Mesendoderm (in vitro differentiated cells): ENCODE results near the gene ASB2.

Experiments
- DNase-seq: peaks from one replicate; pipeline ENCODE4 v3.0.0; 2013
- H2AK5ac ChIP-seq: 2 replicates; pipeline ENCODE4 v1.6.1; 2013; ENCODE audit warnings: low read length, inconsistent platforms
- H2BK120ac ChIP-seq: 2 replicates; pipeline ENCODE4 v1.6.1; 2013; ENCODE audit warnings: low read depth, mild to moderate bottlenecking, low read length, moderate library complexity, mixed read lengths
- H2BK15ac ChIP-seq: replicated peaks from 2 replicates; pipeline ENCODE4 v1.6.1; 2013; ENCODE audit warnings: low read depth, mild to moderate bottlenecking, moderate library complexity
- H2BK5ac ChIP-seq: 2 replicates; pipeline ENCODE4 v1.6.1; 2013; ENCODE audit warnings: low read length, inconsistent platforms
- H3K18ac ChIP-seq: 2 replicates; pipeline ENCODE4 v1.6.1; 2013; ENCODE audit warnings: mild to moderate bottlenecking, low read length, mixed read lengths
- H3K23ac ChIP-seq: one replicate; pipeline ENCODE4 v1.6.1; 2013; ENCODE audit warnings: low read length
- H3K27ac ChIP-seq: 2 replicates; pipeline ENCODE4 v1.5.1; 2013; ENCODE audit warnings: low read depth, mild to moderate bottlenecking, inconsistent platforms, low read length, moderate library complexity
- H3K27me3 ChIP-seq: 2 replicates; pipeline ENCODE4 v1.6.1; 2013; ENCODE audit warnings: low read length, control low read depth, mild to moderate bottlenecking, inconsistent platforms; ENCODE audit not compliant: insufficient read depth, poor library complexity
- H3K36me3 ChIP-seq: 2 replicates; pipeline ENCODE4 v1.6.1; 2013; ENCODE audit warnings: low read length, inconsistent platforms; ENCODE audit not compliant: control insufficient read depth, insufficient read depth
- H3K4ac ChIP-seq: one replicate; pipeline ENCODE4 v1.6.1; 2013; ENCODE audit warnings: low read depth, mild to moderate bottlenecking, low read length, moderate library complexity
- H3K4me1 ChIP-seq: 2 replicates; pipeline ENCODE4 v1.6.1; 2013; ENCODE audit warnings: low read depth, low read length, inconsistent platforms; ENCODE audit not compliant: control insufficient read depth
- H3K4me2 ChIP-seq: 2 replicates; pipeline ENCODE4 v1.6.1; 2013; ENCODE audit warnings: low read length
- H3K4me3 ChIP-seq: 2 replicates; pipeline ENCODE4 v1.5.1; 2013; ENCODE audit warnings: mild to moderate bottlenecking, low read length
- H3K56ac ChIP-seq: one replicate; pipeline ENCODE4 v1.6.1; 2013; ENCODE audit warnings: low read length
- H3K79me1 ChIP-seq: 2 replicates; pipeline ENCODE4 v1.6.1; 2013; ENCODE audit warnings: low read length, inconsistent platforms
- H3K79me2 ChIP-seq: 2 replicates; pipeline ENCODE4 v1.6.1; 2013; ENCODE audit warnings: mild to moderate bottlenecking, low read length; ENCODE audit not compliant: control insufficient read depth, insufficient read depth
- H3K9ac ChIP-seq: 2 replicates; pipeline ENCODE4 v1.6.1; 2013; ENCODE audit warnings: low read length, inconsistent platforms
- H4K5ac ChIP-seq: one replicate; pipeline ENCODE4 v1.6.1; 2013; ENCODE audit warnings: low read length
- H4K8ac ChIP-seq: one replicate; pipeline ENCODE4 v1.6.1; 2013; ENCODE audit warnings: low read depth, mild to moderate bottlenecking, control low read depth, low read length, moderate library complexity
- WGBS: extraction: QIAGEN DNeasy Blood & Tissue Kit; methylation state at CpG from one replicate; pipeline ENCODE4 v1.1.7; 2013; ENCODE audit warnings: low lambda C conversion rate, missing lambda C conversion rate; ENCODE audit not compliant: insufficient coverage; ENCODE audit errors: extremely low coverage; 5-methylcytosine and 5-hydroxymethylcytosine counted together

Gene ASB2

GRCh38 chr14:93980456-93981201, 4.3 kb upstream of the ASB2 start:
- Histone ChIP-seq H3K4me2 (no peak overlapping the region), H3K27ac (no peak overlapping the region), H3K23ac (no peak overlapping the region), H2AK5ac (no peak overlapping the region), H4K5ac (no peak overlapping the region), H3K27me3 (no peaks in the 10 kb centered on the region), H2BK120ac (no peak overlapping the region), H3K4me1 (no peaks in the 10 kb centered on the region), H3K79me1 (no peaks in the 10 kb centered on the region), H3K4ac (no peak overlapping the region), H3K18ac (no peak overlapping the region), H4K8ac (no peak overlapping the region), H3K56ac (no peak overlapping the region), H2BK15ac (no peak overlapping the region), H3K9ac (no peak overlapping the region), H2BK5ac (no peak overlapping the region), H3K79me2 (no peaks in the 10 kb centered on the region), H3K36me3 (no peaks in the 10 kb centered on the region), H3K4me3 (no peak overlapping the region)
- WGBS, result no CpG with 5 or more reads among the region's 11 CpGs
- DNase-seq, result no peak

- Histone ChIP-seq H3K79me2 (no peaks in the 10 kb centered on the region), H3K4me1 (no peaks in the 10 kb centered on the region), H3K9ac (no peak overlapping the region), H3K4me2 (no peak overlapping the region), H2BK120ac (no peak overlapping the region), H3K27me3 (no peaks in the 10 kb centered on the region), H2BK5ac (no peak overlapping the region), H3K27ac (no peak overlapping the region), H3K36me3 (no peaks in the 10 kb centered on the region), H3K4ac (no peak overlapping the region), H3K4me3 (no peak overlapping the region), H4K8ac (no peak overlapping the region), H2BK15ac (no peak overlapping the region), H2AK5ac (no peak overlapping the region), H3K18ac (no peak overlapping the region), H3K79me1 (no peaks in the 10 kb centered on the region), H3K23ac (no peak overlapping the region), H3K56ac (no peak overlapping the region), H4K5ac (no peak overlapping the region)
- WGBS, result no CpG with 5 or more reads among the region's 4 CpGs
- DNase-seq, result no peak
Measured at GRCh38 chr14:93978735-93979134, 2.4 kb upstream of the ASB2 start.

- no peaks in the 10 kb centered on the region for H3K79me1 ChIP-seq
- H2BK120ac ChIP-seq, result no peak overlapping the region
- H4K5ac ChIP-seq, result no peak overlapping the region
- H3K4me2 ChIP-seq, result no peak overlapping the region
- H3K27me3 ChIP-seq, result no peaks in the 10 kb centered on the region
- no peak overlapping the region for H3K9ac ChIP-seq
- H3K56ac ChIP-seq, result no peak overlapping the region
- H3K4me1 ChIP-seq, result no peaks in the 10 kb centered on the region
- H3K27ac ChIP-seq, result no peak overlapping the region
- no peaks in the 10 kb centered on the region for H3K36me3 ChIP-seq
- DNase-seq, result no peak
- H3K4me3 ChIP-seq, result no peak overlapping the region
- no peak overlapping the region for H2BK5ac ChIP-seq
- H3K4ac ChIP-seq, result no peak overlapping the region
- H3K23ac ChIP-seq, result no peak overlapping the region
- H2AK5ac ChIP-seq, result no peak overlapping the region
- no peaks in the 10 kb centered on the region for H3K79me2 ChIP-seq
- H2BK15ac ChIP-seq, result no peak overlapping the region
- no peak overlapping the region for H4K8ac ChIP-seq
- no CpG with 5 or more reads among the region's 11 CpGs for WGBS
- no peak overlapping the region for H3K18ac ChIP-seq
Measured at GRCh38 chr14:93977790-93978581, 1.6 kb upstream of the ASB2 start.

- H3K79me2 ChIP-seq, result no peaks in the 10 kb centered on the region
- no peak overlapping the region for H4K5ac ChIP-seq
- no CpG with 5 or more reads among the region's 5 CpGs for WGBS
- no peak overlapping the region for H4K8ac ChIP-seq
- no peak overlapping the region for H3K4ac ChIP-seq
- no peak overlapping the region for H3K56ac ChIP-seq
- H2BK5ac ChIP-seq, result no peak overlapping the region
- H3K27me3 ChIP-seq, result no peaks in the 10 kb centered on the region
- H2AK5ac ChIP-seq, result no peak overlapping the region
- H3K4me2 ChIP-seq, result no peak overlapping the region
- DNase-seq, result no peak
- no peaks in the 10 kb centered on the region for H3K36me3 ChIP-seq
- H3K4me1 ChIP-seq, result no peaks in the 10 kb centered on the region
- H3K23ac ChIP-seq, result no peak overlapping the region
- no peak overlapping the region for H3K4me3 ChIP-seq
- no peak overlapping the region for H2BK15ac ChIP-seq
- no peak overlapping the region for H3K18ac ChIP-seq
- no peak overlapping the region for H3K9ac ChIP-seq
- no peak overlapping the region for H2BK120ac ChIP-seq
- H3K27ac ChIP-seq, result no peak overlapping the region
- no peaks in the 10 kb centered on the region for H3K79me1 ChIP-seq
Measured at GRCh38 chr14:93977171-93977570, 801 bp upstream of the ASB2 start.

GRCh38 chr14:93975791-93976476, 436 bp downstream of the ASB2 start:
- no peak overlapping the region for H3K4ac ChIP-seq
- no peaks in the 10 kb centered on the region for H3K79me1 ChIP-seq
- H2BK5ac ChIP-seq, result no peak overlapping the region
- H3K79me2 ChIP-seq, result no peaks in the 10 kb centered on the region
- H3K27me3 ChIP-seq, result no peaks in the 10 kb centered on the region
- no peak overlapping the region for H3K4me3 ChIP-seq
- H3K23ac ChIP-seq, result no peak overlapping the region
- H2BK15ac ChIP-seq, result no peak overlapping the region
- no peak overlapping the region for H3K9ac ChIP-seq
- no CpG with 5 or more reads among the region's 9 CpGs for WGBS
- no peaks in the 10 kb centered on the region for H3K4me1 ChIP-seq
- no peak overlapping the region for H3K27ac ChIP-seq
- H4K8ac ChIP-seq, result no peak overlapping the region
- peak; percentile 45 for DNase-seq
- no peaks in the 10 kb centered on the region for H3K36me3 ChIP-seq
- no peak overlapping the region for H4K5ac ChIP-seq
- no peak overlapping the region for H2BK120ac ChIP-seq
- no peak overlapping the region for H2AK5ac ChIP-seq
- H3K56ac ChIP-seq, result no peak overlapping the region
- H3K18ac ChIP-seq, result no peak overlapping the region
- H3K4me2 ChIP-seq, result no peak overlapping the region
